Kidney (tissue), 14 donors: ENCODE data around the gene FAM193A. TPM values are rescaled to one million over a fixed set of nuclear protein-coding genes. Genes with fewer than 3 reads are reported as not detected.

Experiments used
- DNase-seq, 5 donors: peaks; one replicate each; pipeline ENCODE4 v3.0.0-alpha.2; 2013 to 2020
- FAIRE-seq: peaks from 2 replicates; lab custom pipeline; 2012; peaks lifted over from hg19 to GRCh38; lab: Jason Lieb, UNC
- H3K27ac ChIP-seq, 2 donors: one replicate each; pipeline ENCODE4 v1.7.0; 2013; ENCODE audit warnings: low read depth in 2 of 2, low read length in 2 of 2, inconsistent platforms in 1 of 2
- H3K27me3 ChIP-seq: one replicate; pipeline ENCODE4 v1.7.1; 2013; ENCODE audit warnings: low read length, inconsistent platforms; ENCODE audit not compliant: control insufficient read depth, insufficient read depth
- H3K36me3 ChIP-seq, 3 donors: one replicate each; pipeline versions ENCODE4 v1.7.0 to v1.7.1; 2013; ENCODE audit warnings: low read length in 3 of 3, control low read depth in 1 of 3, inconsistent platforms in 1 of 3; ENCODE audit not compliant: insufficient read depth in 3 of 3, control insufficient read depth in 2 of 3
- H3K4me1 ChIP-seq, 3 donors: one replicate each; pipeline versions ENCODE4 v1.7.0 to v1.7.1; 2013; ENCODE audit warnings: low read length in 3 of 3, inconsistent platforms in 1 of 3, low read depth in 1 of 3; ENCODE audit not compliant: control insufficient read depth in 2 of 3, insufficient read depth in 2 of 3
- H3K4me3 ChIP-seq, 3 donors: one replicate each; pipeline versions ENCODE4 v1.7.0 to v1.8.1; 2013; ENCODE audit warnings: low read length in 3 of 3, control low read depth in 1 of 3, inconsistent platforms in 1 of 3
- H3K9ac ChIP-seq, 3 donors: one replicate each; pipeline versions ENCODE4 v1.7.0 to v1.7.1; 2013; ENCODE audit warnings: low read length in 3 of 3, control low read depth in 1 of 3, inconsistent platforms in 1 of 3
- H3K9me3 ChIP-seq, 3 donors: one replicate each; pipeline versions ENCODE4 v1.7.0 to v1.7.1; 2013; ENCODE audit warnings: low read length in 3 of 3, control low read depth in 1 of 3, inconsistent platforms in 1 of 3; ENCODE audit not compliant: control insufficient read depth in 2 of 3, insufficient read depth in 1 of 3
- CTCF ChIP-seq: IDR thresholded peaks from 3 replicates; pipeline ENCODE4 v1.5.1; 2012; ENCODE audit warnings: mild to moderate bottlenecking, moderate library complexity, borderline replicate concordance; ENCODE audit not compliant: insufficient read depth; ENCODE audit errors: extremely low read depth
- intact Hi-C: fragments of 100-400 bp; cut with DNase I; formaldehyde crosslinking; loops from one replicate; pipeline ENCODE4 v1.11.1; 2022
- polyA plus RNA-seq: library from polyadenylated mRNA; stranded (reverse); fragments of 350-450 nt; fragmentation: Illumina TruSeq; extraction: RNeasy Lipid Tissue Mini Kit (QIAGEN cat#74804); gene quantifications from one replicate; pipeline ENCODE4 v1.2.3, GENCODE V29; 2014; ENCODE audit warnings: low read depth, low replicate concordance; ENCODE audit not compliant: insufficient read depth
- total RNA-seq: library from RNA; stranded (reverse); fragmentation: NEBNext Ultra II Directional; extraction: Animal tissue kit (Norgen Biotek cat#: 25700); gene quantifications from one replicate; pipeline ENCODE4 v1.2.1, GENCODE V29; 2021
- donor health status: control.
- donor health status: control.
- donor health status: control.
- donor health status: control.
- donor health status: control.
- donor health status: DM: yes; HTN: yes; CAD: no.
- donor health status: Normal renal cell carcinoma (clear cell type).

FAM193A gene
- total and polyA plus RNA-seq, 2 donors from 2014 or later: 6.3 to 29.3 TPM

- peaks cover 0 to 4% (median 0%) of the 10 kb centered on the region in 3 donors for H3K4me1 ChIP-seq
- no peaks in the 10 kb centered on the region for H3K9me3 ChIP-seq
- H3K36me3 ChIP-seq: no peaks in the 10 kb centered on the region
- intact Hi-C loops: no loop called here
- no peak overlapping the region for H3K4me3 ChIP-seq
- DNase-seq (no peak), FAIRE-seq (no peak)
- no peak overlapping the region for H3K27ac ChIP-seq
- TF ChIP-seq CTCF: no peak
- H3K9ac ChIP-seq: no peak overlapping the region
- no peaks in the 10 kb centered on the region for H3K27me3 ChIP-seq
These were observed 41.7 kb downstream of the FAM193A start for GRCh38 chr4:2578106-2578505.

- Histone ChIP-seq H3K4me1 (peaks cover 0 to 6% (median 0%) of the 10 kb centered on the region in 3 donors), H3K27me3 (no peaks in the 10 kb centered on the region), H3K27ac (no peak overlapping the region), H3K4me3 (no peak overlapping the region), H3K36me3 (no peaks in the 10 kb centered on the region), H3K9me3 (no peaks in the 10 kb centered on the region), H3K9ac (no peak overlapping the region)
- FAIRE-seq: no peak
- no peak for DNase-seq
- TF ChIP-seq CTCF: no peak
- intact Hi-C loops: no loop called here
These were observed 43.5 kb downstream of the FAM193A start for GRCh38 chr4:2579910-2580309.

GRCh38 chr4:2583092-2583491 lies 46.6 kb downstream of the FAM193A start:
- no peak for DNase-seq
- intact Hi-C loops: no loop called here
- no peaks in the 10 kb centered on the region for H3K27me3 ChIP-seq
- no peak overlapping the region for H3K4me3 ChIP-seq
- TF ChIP-seq CTCF: no peak
- no peak for FAIRE-seq
- H3K4me1 ChIP-seq: peaks cover 0 to 13% (median 0%) of the 10 kb centered on the region in 3 donors
- no peaks in the 10 kb centered on the region for H3K9me3 ChIP-seq
- no peak overlapping the region for H3K9ac ChIP-seq
- no peaks in the 10 kb centered on the region for H3K36me3 ChIP-seq
- H3K27ac ChIP-seq: no peak overlapping the region

- no peak overlapping the region for H3K27ac ChIP-seq
- H3K27me3 ChIP-seq: no peaks in the 10 kb centered on the region
- TF ChIP-seq CTCF: no peak
- DNase-seq (peak in 1 of 5 donors; percentile 10), FAIRE-seq (no peak)
- H3K4me3 ChIP-seq: no peak overlapping the region
- no peaks in the 10 kb centered on the region for H3K9me3 ChIP-seq
- intact Hi-C loops: no loop called here
- H3K36me3 ChIP-seq: no peaks in the 10 kb centered on the region
- no peak overlapping the region for H3K9ac ChIP-seq
- H3K4me1 ChIP-seq: peaks cover 0 to 16% (median 0%) of the 10 kb centered on the region in 3 donors
These were observed 47.1 kb downstream of the FAM193A start for GRCh38 chr4:2583517-2583916.
